Lung (tissue), 12 donors: ENCODE measurements around the gene TNIK. TPM values are rescaled to one million over a fixed set of nuclear protein-coding genes. Genes with fewer than 3 reads are reported as not detected.

Experiments used
- ATAC-seq: fragments of 200-7000 bp; cut with Tn5 transposase; one replicate; pipeline ENCODE4 v1.9.1; 2020; ENCODE audit warnings: moderate number of reproducible peaks; ENCODE audit not compliant: insufficient read depth, low FRiP score
- DNase-seq, 3 donors: peaks; one replicate each; pipeline ENCODE4 v3.0.0-alpha.2; 2013 to 2017
- H3K27ac ChIP-seq, 2 donors: one replicate each; pipeline ENCODE4 v1.5.1; 2013; ENCODE audit warnings: mild to moderate bottlenecking in 2 of 2, moderate library complexity in 2 of 2, control low read depth in 1 of 2, inconsistent platforms in 1 of 2, low read depth in 1 of 2, low read length in 1 of 2
- H3K27me3 ChIP-seq, 3 donors: one replicate each; pipeline ENCODE4 v1.5.1; 2013; ENCODE audit warnings: low read length in 2 of 3; ENCODE audit not compliant: control insufficient read depth in 3 of 3, insufficient read depth in 3 of 3
- H3K36me3 ChIP-seq, 4 donors: one replicate each; pipeline ENCODE4 v1.5.1; 2013; ENCODE audit warnings: low read length in 4 of 4, mild to moderate bottlenecking in 1 of 4, moderate library complexity in 1 of 4; ENCODE audit not compliant: control insufficient read depth in 4 of 4, insufficient read depth in 4 of 4
- H3K4me1 ChIP-seq, 5 donors: one replicate each; pipeline ENCODE4 v1.5.1; 2013; ENCODE audit warnings: low read length in 5 of 5, mild to moderate bottlenecking in 2 of 5, moderate library complexity in 1 of 5; ENCODE audit not compliant: control insufficient read depth in 5 of 5, insufficient read depth in 5 of 5
- H3K4me3 ChIP-seq: one replicate; pipeline ENCODE4 v1.5.1; 2013; ENCODE audit warnings: mild to moderate bottlenecking, control low read depth, moderate library complexity
- H3K9ac ChIP-seq, 2 donors: one replicate each; pipeline ENCODE4 v1.5.1; 2013; ENCODE audit warnings: low read length in 2 of 2, control low read depth in 1 of 2; ENCODE audit not compliant: insufficient read depth in 1 of 2
- H3K9me3 ChIP-seq, 4 donors: one replicate each; pipeline ENCODE4 v1.5.1; 2013; ENCODE audit warnings: low read length in 3 of 4, mild to moderate bottlenecking in 1 of 4, moderate library complexity in 1 of 4; ENCODE audit not compliant: control insufficient read depth in 4 of 4, insufficient read depth in 3 of 4
- CTCF ChIP-seq: IDR thresholded peaks from 2 replicates; pipeline ENCODE4 v1.5.1; 2012; ENCODE audit warnings: mild to moderate bottlenecking; ENCODE audit errors: control extremely low read depth, extremely low read depth
- WGBS, 2 donors: extraction: QIAGEN DNeasy Blood & Tissue Kit; methylation state at CpG; one replicate each; pipeline ENCODE4 v1.1.7; 2013; 5-methylcytosine and 5-hydroxymethylcytosine counted together
- polyA plus RNA-seq, 2 donors: library from polyadenylated mRNA; stranded (reverse); fragments of 200-250 nt; gene quantifications; one replicate each; pipeline ENCODE4 v1.2.1, GENCODE V29; 2013
- total RNA-seq, 2 donors: library from RNA; depleted of rRNA in 1 of 2; stranded (reverse); fragments of >200 nt in 1 of 2; gene quantifications; one replicate each; pipeline ENCODE4 v1.2.1, GENCODE V29; 2014 to 2021
- donor health status: control.
- donor health status: control.
- donor health status: Bipolar disorder and iron deficiency.
- donor health status: healthy.
- donor health status: DM: yes; HTN: yes; CAD: no.

The TNIK gene
- total and polyA plus RNA-seq, 4 donors = 9.4 to 36.3 (median 14.3) TPM

- Histone ChIP-seq H3K36me3 (peaks cover 0 to 4% (median 0%) of the 10 kb centered on the region in 4 donors), H3K4me3 (no peak overlapping the region), H3K4me1 (peaks cover 0 to 5% (median 0%) of the 10 kb centered on the region in 5 donors), H3K27ac (no peak overlapping the region), H3K9me3 (no peaks in the 10 kb centered on the region), H3K9ac (no peak overlapping the region), H3K27me3 (no peaks in the 10 kb centered on the region)
- no peak for ATAC-seq
- WGBS, 2 donors = 82 to 92% methylated on average over 2 of the region's 2 CpGs
- no peak for TF ChIP-seq CTCF
- DNase-seq = no peak
Measured at GRCh38 chr3:171229173-171229572, 231.0 kb downstream of the TNIK start.

GRCh38 chr3:171228240-171228639, 232.0 kb downstream of the TNIK start:
- H3K36me3 ChIP-seq = peaks cover 0 to 4% (median 0%) of the 10 kb centered on the region in 4 donors
- H3K4me3 ChIP-seq = no peak overlapping the region
- 64% methylated on average over 4 of the region's 4 CpGs for WGBS, 2 donors
- H3K9ac ChIP-seq = no peak overlapping the region
- ATAC-seq (no peak), DNase-seq (no peak)
- peaks cover 0 to 5% (median 0%) of the 10 kb centered on the region in 5 donors for H3K4me1 ChIP-seq
- H3K27me3 ChIP-seq = no peaks in the 10 kb centered on the region
- no peaks in the 10 kb centered on the region for H3K9me3 ChIP-seq
- TF ChIP-seq CTCF = no peak
- H3K27ac ChIP-seq = no peak overlapping the region

- DNase-seq = no peak
- 80 to 85% methylated on average over 3 of the region's 3 CpGs for WGBS, 2 donors
- H3K9ac ChIP-seq = no peak overlapping the region
- no peak for ATAC-seq
- H3K27ac ChIP-seq = no peak overlapping the region
- H3K36me3 ChIP-seq = peaks cover 0 to 4% (median 0%) of the 10 kb centered on the region in 4 donors
- TF ChIP-seq CTCF = no peak
- no peak overlapping the region for H3K4me3 ChIP-seq
- no peaks in the 10 kb centered on the region for H3K9me3 ChIP-seq
- H3K27me3 ChIP-seq = no peaks in the 10 kb centered on the region
- H3K4me1 ChIP-seq = peaks cover 0 to 5% (median 0%) of the 10 kb centered on the region in 5 donors
Measured at GRCh38 chr3:171227828-171228227, 232.4 kb downstream of the TNIK start.

- no peak for ATAC-seq
Measured at GRCh38 chr3:171227359-171227758, 232.8 kb downstream of the TNIK start.

More at GRCh38 chr3:171227359-171227758, 232.8 kb downstream of the TNIK start:
- no peak for DNase-seq
- no peak overlapping the region for H3K9ac ChIP-seq
- no peak overlapping the region for H3K4me3 ChIP-seq
- no peaks in the 10 kb centered on the region for H3K27me3 ChIP-seq
- H3K27ac ChIP-seq = no peak overlapping the region
- no peak for TF ChIP-seq CTCF
- H3K36me3 ChIP-seq = peaks cover 0 to 4% (median 0%) of the 10 kb centered on the region in 4 donors
- peaks cover 0 to 9% (median 0%) of the 10 kb centered on the region in 5 donors for H3K4me1 ChIP-seq
- no peaks in the 10 kb centered on the region for H3K9me3 ChIP-seq
